Measurements from ENCODE around the gene SCARB1. TPM values are rescaled to one million over a fixed set of nuclear protein-coding genes. Genes with fewer than 3 reads are reported as not detected.

The SCARB1 gene
- total and polyA plus RNA-seq, 2 of the 13 experiments (the other 11 are each of a cell fraction or from before 2014, with no cell fraction given) = 63.4 to 160 TPM

GRCh38 chr12:124862768-124863415 lies 772 bp downstream of the SCARB1 start (continued):
- peak; percentile 6 for TF ChIP-seq SRSF1 (optimal IDR thresholded peaks at IDR 0.05; ENCODE audit: low read depth, low read length)
- no peak for TF ChIP-seq ZNF3 (CRISPR knock-in tag; IDR thresholded peaks at IDR 0.05)
- no peak for TF ChIP-seq ZNF781 (CRISPR knock-in tag; IDR thresholded peaks at IDR 0.05; ENCODE audit: borderline replicate concordance, not compliant biosample characterization)
- peak; percentile 73 for TF ChIP-seq MXD4 (CRISPR knock-in tag; IDR thresholded peaks at IDR 0.05)
- 0 out of 2 replicates have a peak, but pooled peaks have one; percentile 5 for TF ChIP-seq DZIP1 (CRISPR knock-in tag; IDR thresholded peaks at IDR 0.05)
- TF ChIP-seq TCF7 (IDR thresholded peaks at IDR 0.05; ENCODE audit: low read depth) = no peak
- peak; percentile 57 for TF ChIP-seq MYC (CRISPR knock-in tag; IDR thresholded peaks at IDR 0.05; ENCODE audit: borderline replicate concordance)
- no peak for TF ChIP-seq KLF15 (CRISPR knock-in tag; IDR thresholded peaks at IDR 0.05; ENCODE audit: borderline replicate concordance)
- TF ChIP-seq CSRNP1 (CRISPR knock-in tag; IDR thresholded peaks at IDR 0.05) = peak; percentile 14; the same call in 1 of the 2 replicates
- 0 out of 2 replicates have a peak, but pooled peaks have one; percentile 3 for TF ChIP-seq THAP7 (CRISPR knock-in tag; IDR thresholded peaks at IDR 0.05)
- peak; percentile 42; the same call in 1 of the 2 replicates for TF ChIP-seq BORCS8-MEF2B (CRISPR knock-in tag; IDR thresholded peaks at IDR 0.05)
- TF ChIP-seq NCOR1 (IDR thresholded peaks at IDR 0.05; ENCODE audit: borderline replicate concordance, low read length) = no peak
- TF ChIP-seq SCMH1 (CRISPR knock-in tag; IDR thresholded peaks at IDR 0.05; ENCODE audit: borderline replicate concordance) = no peak
- no peak for TF ChIP-seq ZNF383 (CRISPR knock-in tag; IDR thresholded peaks at IDR 0.05; ENCODE audit: borderline replicate concordance)
- peak; percentile 37; the same call in 1 of the 2 replicates for TF ChIP-seq ZNF446 (CRISPR knock-in tag; IDR thresholded peaks at IDR 0.05)
- no peak for TF ChIP-seq ZNF101 (CRISPR knock-in tag; IDR thresholded peaks at IDR 0.05; ENCODE audit: borderline replicate concordance, low read depth)
- peak; percentile 56 for TF ChIP-seq ZNF605 (CRISPR knock-in tag; IDR thresholded peaks at IDR 0.05)
- 0 out of 2 replicates have a peak, but pooled peaks have one; percentile 3 for TF ChIP-seq HNRNPL (IDR thresholded peaks at IDR 0.05; ENCODE audit: low read depth, low read length)
- TF ChIP-seq SMAD1 (CRISPR knock-in tag; IDR thresholded peaks at IDR 0.05; ENCODE audit: borderline replicate concordance, low read depth) = 0 out of 2 replicates have a peak, but pooled peaks have one; percentile 36
- TF ChIP-seq KDM5B (CRISPR knock-in tag; IDR thresholded peaks at IDR 0.05; ENCODE audit: borderline replicate concordance) = 0 out of 2 replicates have a peak, but pooled peaks have one; percentile 4
- peak; percentile 40; the same call in 1 of the 2 replicates for TF ChIP-seq HNF4A (CRISPR knock-in tag; IDR thresholded peaks at IDR 0.05)
- TF ChIP-seq MEF2D (CRISPR knock-in tag; IDR thresholded peaks at IDR 0.05) = no peak
- no peak for TF ChIP-seq ZNF335 (CRISPR knock-in tag; IDR thresholded peaks at IDR 0.05)
